Endodermal cell (in vitro differentiated cells): ENCODE measurements around the gene TPST2. TPM values are rescaled to one million over a fixed set of nuclear protein-coding genes. Genes with fewer than 3 reads are reported as not detected.

Experiments used
- DNase-seq: peaks from one replicate; pipeline ENCODE4 v3.0.0-alpha.2; 2017
- H3K27ac ChIP-seq: 2 replicates; pipeline ENCODE4 v1.5.1; 2013; ENCODE audit warnings: mild to moderate bottlenecking, low read depth, low read length, moderate library complexity
- H3K27me3 ChIP-seq: 2 replicates; pipeline ENCODE4 v1.6.1; 2013; ENCODE audit warnings: mild to moderate bottlenecking, low read length, moderate library complexity; ENCODE audit not compliant: insufficient read depth, control insufficient read depth, poor library complexity, severe bottlenecking
- H3K36me3 ChIP-seq: 2 replicates; pipeline ENCODE4 v1.7.0; 2013; ENCODE audit warnings: mild to moderate bottlenecking, low read length, moderate library complexity; ENCODE audit not compliant: control insufficient read depth, insufficient read depth
- H3K4me1 ChIP-seq: one replicate; pipeline ENCODE4 v1.7.0; 2013; ENCODE audit warnings: low read length; ENCODE audit not compliant: control insufficient read depth, insufficient read depth
- H3K4me3 ChIP-seq: 2 replicates; pipeline ENCODE4 v1.5.1; 2013; ENCODE audit warnings: mild to moderate bottlenecking, low read length, moderate library complexity
- H3K9ac ChIP-seq: 2 replicates; pipeline ENCODE4 v1.6.1; 2013; ENCODE audit warnings: mild to moderate bottlenecking, low read length, moderate library complexity; ENCODE audit not compliant: poor library complexity, severe bottlenecking; ENCODE audit errors: extremely low read depth
- H3K9me3 ChIP-seq: 2 replicates; pipeline ENCODE4 v1.6.1; 2013; ENCODE audit warnings: mild to moderate bottlenecking, low read length, moderate library complexity; ENCODE audit not compliant: control insufficient read depth
- H3K27ac Mint-ChIP-seq: 2 replicates; pipeline ENCODE4 v1.8.0; 2020; ENCODE audit warnings: mixed read lengths
- H3K27me3 Mint-ChIP-seq: 2 replicates; pipeline ENCODE4 v1.8.0; 2021; ENCODE audit warnings: mild to moderate bottlenecking, mixed read lengths; ENCODE audit not compliant: insufficient read depth
- H3K36me3 Mint-ChIP-seq: 2 replicates; pipeline ENCODE4 v1.8.0; 2020; ENCODE audit warnings: low read depth, mixed read lengths
- H3K4me1 Mint-ChIP-seq: 2 replicates; pipeline ENCODE4 v1.8.0; 2020; ENCODE audit warnings: mixed read lengths
- H3K4me3 Mint-ChIP-seq: 2 replicates; pipeline ENCODE4 v1.8.0; 2020; ENCODE audit warnings: mild to moderate bottlenecking, moderate library complexity, mixed read lengths
- H3K9me3 Mint-ChIP-seq: 2 replicates; pipeline ENCODE4 v1.8.0; 2020; ENCODE audit warnings: mild to moderate bottlenecking, mixed read lengths
- microRNA-seq: library from miRNA; unstranded; fragments of <30 nt; microRNA quantifications from one replicate; pipeline ENCODE4 v1.2.0, GENCODE V29; 2020; ENCODE audit warnings: borderline microRNAs expressed
- total RNA-seq, 2 donors: library from RNA; stranded (reverse); fragmentation: NEBNext Ultra II Directional in 1 of 2; extraction: Animal tissue kit (Norgen Biotek cat#: 25700) in 1 of 2; gene quantifications; 2 replicates in 1 of 2; 3 replicates in 1 of 2; pipeline ENCODE4 v1.2.1, GENCODE V29; 2021
- TF ChIP-seq, protein P1 (sequence below): fragments of 200-600 bp; sonication (generic); conservative IDR thresholded peaks from 2 replicates; pipeline ENCODE4 v1.5.0; 2021; ENCODE audit warnings: antibody characterized with exemption, mild to moderate bottlenecking

The TPST2 gene
- total RNA-seq, 2 donors from 2014 or later: 38.9 to 53.2 TPM

DNA sequence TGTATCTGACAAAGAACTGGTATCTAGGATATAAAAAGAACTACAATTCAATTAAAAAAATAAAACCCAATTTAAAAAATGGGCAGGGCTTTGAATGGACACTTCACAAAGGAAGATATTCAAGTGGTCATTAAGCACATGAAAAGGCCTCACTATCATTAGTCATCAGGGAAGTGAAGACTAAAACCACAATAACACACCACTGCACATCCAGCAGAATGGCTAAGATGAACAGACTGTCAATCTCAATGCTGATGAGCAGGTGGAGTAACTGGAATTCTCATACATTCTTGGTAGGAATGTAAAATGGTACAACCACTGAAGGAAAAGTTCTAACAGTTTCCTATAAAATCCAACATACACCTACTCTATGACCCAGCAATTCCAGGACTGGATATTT is 115.2 kb downstream of the TPST2 start:
- TF ChIP-seq, protein P1, sequence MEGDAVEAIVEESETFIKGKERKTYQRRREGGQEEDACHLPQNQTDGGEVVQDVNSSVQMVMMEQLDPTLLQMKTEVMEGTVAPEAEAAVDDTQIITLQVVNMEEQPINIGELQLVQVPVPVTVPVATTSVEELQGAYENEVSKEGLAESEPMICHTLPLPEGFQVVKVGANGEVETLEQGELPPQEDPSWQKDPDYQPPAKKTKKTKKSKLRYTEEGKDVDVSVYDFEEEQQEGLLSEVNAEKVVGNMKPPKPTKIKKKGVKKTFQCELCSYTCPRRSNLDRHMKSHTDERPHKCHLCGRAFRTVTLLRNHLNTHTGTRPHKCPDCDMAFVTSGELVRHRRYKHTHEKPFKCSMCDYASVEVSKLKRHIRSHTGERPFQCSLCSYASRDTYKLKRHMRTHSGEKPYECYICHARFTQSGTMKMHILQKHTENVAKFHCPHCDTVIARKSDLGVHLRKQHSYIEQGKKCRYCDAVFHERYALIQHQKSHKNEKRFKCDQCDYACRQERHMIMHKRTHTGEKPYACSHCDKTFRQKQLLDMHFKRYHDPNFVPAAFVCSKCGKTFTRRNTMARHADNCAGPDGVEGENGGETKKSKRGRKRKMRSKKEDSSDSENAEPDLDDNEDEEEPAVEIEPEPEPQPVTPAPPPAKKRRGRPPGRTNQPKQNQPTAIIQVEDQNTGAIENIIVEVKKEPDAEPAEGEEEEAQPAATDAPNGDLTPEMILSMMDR: no peak
- Mint-ChIP-seq H3K36me3 (peaks cover 63% of the 10 kb centered on the region), H3K27ac (no peak overlapping the region), H3K9me3 (no peaks in the 10 kb centered on the region), H3K27me3 (no peaks in the 10 kb centered on the region), H3K4me3 (no peak overlapping the region), H3K4me1 (peaks cover 5% of the 10 kb centered on the region)
- peaks cover 78% of the 10 kb centered on the region for H3K36me3 ChIP-seq
- no peak overlapping the region for H3K4me3 ChIP-seq
- no peaks in the 10 kb centered on the region for H3K27me3 ChIP-seq
- no peaks in the 10 kb centered on the region for H3K9me3 ChIP-seq
- no peaks in the 10 kb centered on the region for H3K4me1 ChIP-seq
- H3K27ac ChIP-seq: no peak overlapping the region
- DNase-seq: no peak
- no peak overlapping the region for H3K9ac ChIP-seq

Small RNA genes within 50 kb of the gene (microRNA-seq; reads per million reads assigned to microRNA genes)
- gene MIR548J: 1.6 reads per million, percentile 4 among the genes with 10 or more reads in this experiment

Other genes starting within 250 kb of the TPST2 start
- gene ASPHD2, start 160.9 kb downstream of the TPST2 start, total RNA-seq: 1 to 10 TPM; 6.0 to 7.3 TPM
- 10 to 100 TPM; 41.7 to 57.6 TPM for gene HPS4, start 106.3 kb downstream of the TPST2 start, total RNA-seq
- 10 to 100 TPM; 27.4 to 30.0 TPM for gene SRRD, start 106.3 kb downstream of the TPST2 start, total RNA-seq
- gene TFIP11, start 77.7 kb downstream of the TPST2 start, total RNA-seq: 10 to 100 TPM; 28.4 to 28.9 TPM
- 1 to 10 TPM in 1 of 2 donors, under 1 TPM in 1; 0.33 to 1.7 TPM for gene CRYBB1, start 27.9 kb upstream of the TPST2 start, total RNA-seq
- gene CRYBA4, start 31.8 kb upstream of the TPST2 start, total RNA-seq: not detected
- gene MIAT, start 67.5 kb upstream of the TPST2 start, total RNA-seq: 1 to 10 TPM; 1.2 to 4.4 TPM